Stimulated activated CD8-positive, alpha-beta memory T cell treated with anti-CD3 and anti-CD28 coated beads, Interleukin-4, amount 100 ng/mL, for 1 hour (primary cell): ENCODE results near the gene CDK11A.
"Not testable (repeated sequence)": the region's sequence is repeated elsewhere in the genome, so short reads cannot be mapped to it uniquely, and the experiment has no call there.

Experiments used
- DNase-seq, 2 donors: peaks; one replicate each; pipeline ENCODE4 v3.0.0-alpha.2; 2020; ENCODE audit warnings: low read depth in 2 of 2, low spot score in 1 of 2

The CDK11A gene

GRCh38 chr1:1664318-1664717, 59.8 kb downstream of the CDK11A start:
- DNase-seq, result not testable (repeated sequence)

GRCh38 chr1:1662830-1663560, 61.2 kb downstream of the CDK11A start:
- not testable (repeated sequence) for DNase-seq

- not testable (repeated sequence) for DNase-seq
Observed at GRCh38 chr1:1662392-1662791, 61.8 kb downstream of the CDK11A start.

- DNase-seq, result peak; percentile 78 to 98
Observed at GRCh38 chr1:1658583-1659549, 65.3 kb downstream of the CDK11A start, which contains the start of gene CDK11B. Gene CDK11B (minus strand): TSS chr1:1659004. CDS start chr1:1657485, 1,519 bp downstream.
